ENCODE data around the gene PAF1. TPM values are rescaled to one million over a fixed set of nuclear protein-coding genes. Genes with fewer than 3 reads are reported as not detected.
A peak's percentile ranks its signal among the peaks of the same experiment; 100 is the strongest.

Gene PAF1
- total RNA-seq, 1 donor from 2014 or later = 57.3 TPM

DNA sequence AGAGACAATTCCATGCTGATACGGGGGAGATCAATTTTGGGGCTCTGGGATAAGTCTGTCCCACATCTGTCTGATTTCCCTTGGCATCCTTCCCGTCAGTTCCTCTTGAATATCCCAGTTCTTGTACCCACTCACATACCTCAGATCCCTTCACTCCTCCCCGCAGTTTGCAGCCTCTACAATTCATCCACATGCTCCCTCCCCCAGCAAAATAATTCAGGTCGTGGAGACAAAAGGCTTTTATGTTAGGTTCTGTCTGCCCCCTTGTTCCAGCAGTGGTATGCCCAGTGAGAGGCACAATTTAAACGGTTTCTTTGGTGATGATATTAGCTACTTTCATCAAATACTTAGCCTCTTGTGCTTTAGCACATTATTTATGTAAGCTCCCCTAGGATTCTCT lies 35.3 kb upstream of the PAF1 start:
- intact Hi-C loops (cut with micrococcal nuclease) = no loop called here
- H3K27ac Mint-ChIP-seq = no peak overlapping the region

DNA sequence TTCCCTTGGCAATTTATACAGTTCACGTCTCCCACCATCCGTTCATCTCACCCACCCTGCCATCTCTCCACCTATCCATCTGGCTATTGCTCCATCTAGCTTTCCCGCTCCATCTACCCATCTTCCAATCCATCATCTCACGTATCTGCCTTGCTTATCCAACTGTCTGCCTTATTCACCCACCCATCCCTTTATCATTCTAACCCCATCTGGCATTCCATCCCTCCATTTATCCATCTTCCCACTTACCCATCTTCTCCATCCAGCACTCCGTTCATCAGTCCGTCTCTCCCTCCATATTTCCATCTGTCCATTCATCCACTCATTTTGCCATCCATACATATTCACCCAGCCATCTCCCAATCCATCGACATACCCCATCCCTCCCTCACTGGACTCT lies 34.8 kb upstream of the PAF1 start:
- H3K4me1 Mint-ChIP-seq (ENCODE audit: low read depth) = peaks cover 6% of the 10 kb centered on the region
- no peak for DNase-seq (ENCODE audit: low spot score)
- no peak overlapping the region for H3K4me3 Mint-ChIP-seq
- H3K27ac Mint-ChIP-seq = no peak overlapping the region
- H3K36me3 Mint-ChIP-seq (ENCODE audit: low read depth) = peaks cover 18% of the 10 kb centered on the region
- H3K9me3 Mint-ChIP-seq = no peaks in the 10 kb centered on the region
- intact Hi-C loops (cut with micrococcal nuclease) = no loop called here
- no peaks in the 10 kb centered on the region for H3K27me3 Mint-ChIP-seq (ENCODE audit: insufficient read depth)

More for the DNA sequence above, 35.3 kb upstream of the PAF1 start:
- H3K27me3 Mint-ChIP-seq (ENCODE audit: insufficient read depth) = no peaks in the 10 kb centered on the region
- no peak overlapping the region for H3K4me3 Mint-ChIP-seq
- no peak for DNase-seq (ENCODE audit: low spot score)
- H3K4me1 Mint-ChIP-seq (ENCODE audit: low read depth) = peaks cover 10% of the 10 kb centered on the region
- no peaks in the 10 kb centered on the region for H3K9me3 Mint-ChIP-seq
- H3K36me3 Mint-ChIP-seq (ENCODE audit: low read depth) = peaks cover 20% of the 10 kb centered on the region

DNA sequence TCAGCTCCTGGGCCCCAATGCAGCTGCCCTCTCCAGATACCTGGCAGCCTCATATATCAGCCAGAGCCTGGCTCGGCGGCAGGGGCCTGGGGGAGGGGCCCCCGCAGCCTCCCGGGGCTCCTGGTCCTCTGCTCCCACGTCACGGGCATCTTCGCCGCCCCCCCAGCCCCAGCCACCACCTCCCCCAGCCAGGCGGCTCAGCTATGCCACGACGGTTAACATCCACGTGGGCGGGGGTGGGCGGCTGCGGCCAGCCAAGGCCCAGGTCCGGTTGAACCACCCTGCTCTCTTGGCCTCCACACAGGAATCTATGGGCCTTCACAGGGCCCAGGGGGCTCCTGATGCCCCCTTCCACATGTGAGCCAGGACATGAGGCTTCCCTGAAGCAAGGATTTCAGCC lies 34.0 kb upstream of the PAF1 start:
- Mint-ChIP-seq H3K27me3 (ENCODE audit: insufficient read depth) (no peaks in the 10 kb centered on the region), H3K9me3 (no peaks in the 10 kb centered on the region), H3K27ac (no peak overlapping the region), H3K4me1 (ENCODE audit: low read depth) (no peaks in the 10 kb centered on the region), H3K4me3 (no peak overlapping the region), H3K36me3 (ENCODE audit: low read depth) (peaks cover 16% of the 10 kb centered on the region)
- no peak for DNase-seq (ENCODE audit: low spot score)
- intact Hi-C loops (cut with micrococcal nuclease) = no loop called here

DNA sequence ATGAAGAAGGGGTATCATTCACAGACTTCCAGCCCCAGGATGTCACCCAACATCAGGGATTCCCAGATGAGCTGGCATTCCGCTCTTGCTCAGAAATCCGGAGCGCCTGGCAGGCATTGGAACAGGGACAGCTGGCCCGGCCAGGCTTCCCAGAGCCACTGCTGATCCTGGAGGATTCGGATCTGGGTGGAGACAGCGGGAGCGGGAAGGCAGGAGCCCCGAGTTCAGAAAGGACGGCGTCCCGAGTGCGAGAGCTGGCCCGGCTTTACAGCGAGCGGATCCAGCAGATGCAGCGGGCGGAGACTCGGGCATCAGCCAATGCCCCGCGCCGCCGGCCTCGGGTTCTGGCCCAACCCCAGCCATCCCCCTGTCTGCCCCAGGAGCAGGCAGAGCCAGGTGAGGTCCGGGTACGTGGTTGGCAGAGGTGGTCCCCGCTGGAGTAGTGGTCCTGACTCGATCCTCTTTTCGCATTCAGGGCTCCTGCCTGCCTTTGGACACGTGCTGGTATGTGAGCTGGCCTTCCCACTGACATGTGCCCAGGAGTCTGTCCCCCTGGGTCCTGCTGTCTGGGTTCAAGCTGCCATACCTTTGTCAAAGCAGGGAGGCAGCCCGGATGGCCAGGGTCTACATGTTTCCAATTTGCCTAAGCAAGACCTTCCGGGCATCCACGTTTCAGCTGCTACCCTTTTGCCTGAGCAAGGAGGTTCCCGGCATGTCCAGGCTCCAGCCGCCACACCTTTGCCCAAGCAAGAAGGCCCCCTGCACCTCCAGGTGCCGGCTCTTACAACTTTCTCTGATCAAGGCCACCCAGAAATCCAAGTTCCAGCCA lies 32.6 kb upstream of the PAF1 start:
- H3K36me3 Mint-ChIP-seq (ENCODE audit: low read depth) = peaks cover 16% of the 10 kb centered on the region
- H3K27ac Mint-ChIP-seq = no peak overlapping the region
- no peak for DNase-seq (ENCODE audit: low spot score)
- H3K9me3 Mint-ChIP-seq = no peaks in the 10 kb centered on the region
- no peaks in the 10 kb centered on the region for H3K4me1 Mint-ChIP-seq (ENCODE audit: low read depth)
- intact Hi-C loops (cut with micrococcal nuclease) = no loop called here
- no peaks in the 10 kb centered on the region for H3K27me3 Mint-ChIP-seq (ENCODE audit: insufficient read depth)
- no peak overlapping the region for H3K4me3 Mint-ChIP-seq

DNA sequence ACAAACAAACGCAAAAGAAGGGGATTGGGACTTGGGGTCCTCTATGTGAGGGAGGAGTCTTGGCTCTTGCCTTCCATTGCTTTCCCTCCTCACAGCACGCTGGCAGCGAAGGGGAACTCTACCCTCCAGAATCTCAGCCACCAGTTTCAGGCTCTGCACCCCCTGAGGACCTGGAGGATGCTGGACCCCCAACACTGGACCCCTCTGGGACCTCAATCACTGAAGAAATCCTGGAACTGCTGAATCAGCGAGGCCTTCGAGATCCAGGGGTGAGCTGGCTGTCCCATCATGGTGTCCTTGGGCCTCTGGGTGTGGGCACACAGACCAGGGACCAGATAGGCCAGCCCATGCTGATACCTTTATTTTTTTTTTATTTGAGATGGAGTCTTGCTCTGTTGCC lies 31.1 kb upstream of the PAF1 start:
- H3K4me3 Mint-ChIP-seq = no peak overlapping the region
- peaks cover 18% of the 10 kb centered on the region for H3K36me3 Mint-ChIP-seq (ENCODE audit: low read depth)
- H3K9me3 Mint-ChIP-seq = no peaks in the 10 kb centered on the region
- no peak overlapping the region for H3K27ac Mint-ChIP-seq
- no peak for DNase-seq (ENCODE audit: low spot score)
- H3K27me3 Mint-ChIP-seq (ENCODE audit: insufficient read depth) = no peaks in the 10 kb centered on the region
- intact Hi-C loops (cut with micrococcal nuclease) = no loop called here
- H3K4me1 Mint-ChIP-seq (ENCODE audit: low read depth) = no peaks in the 10 kb centered on the region

DNA sequence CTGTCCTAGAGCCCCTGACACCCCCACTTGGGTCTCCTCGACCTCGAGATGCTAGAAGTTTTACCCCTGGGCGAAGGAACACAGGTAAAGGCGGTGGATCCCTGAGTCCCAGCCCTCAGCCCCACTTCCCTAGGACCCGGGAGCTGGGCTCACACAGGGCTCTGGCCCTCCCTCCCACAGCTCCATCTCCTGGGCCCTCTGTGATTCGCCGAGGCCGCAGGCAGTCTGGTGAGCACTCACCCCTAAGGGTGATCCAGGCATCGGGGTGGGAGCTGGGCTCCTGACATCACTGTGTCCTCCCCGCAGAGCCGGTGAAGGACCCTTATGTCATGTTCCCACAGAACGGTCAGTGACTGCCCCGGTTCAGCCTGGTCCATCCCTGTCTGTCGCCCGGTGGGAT lies 29.9 kb upstream of the PAF1 start:
- H3K4me3 Mint-ChIP-seq = no peak overlapping the region
- peaks cover 13% of the 10 kb centered on the region for H3K36me3 Mint-ChIP-seq (ENCODE audit: low read depth)
- intact Hi-C loops (cut with micrococcal nuclease) = no loop called here

DNA sequence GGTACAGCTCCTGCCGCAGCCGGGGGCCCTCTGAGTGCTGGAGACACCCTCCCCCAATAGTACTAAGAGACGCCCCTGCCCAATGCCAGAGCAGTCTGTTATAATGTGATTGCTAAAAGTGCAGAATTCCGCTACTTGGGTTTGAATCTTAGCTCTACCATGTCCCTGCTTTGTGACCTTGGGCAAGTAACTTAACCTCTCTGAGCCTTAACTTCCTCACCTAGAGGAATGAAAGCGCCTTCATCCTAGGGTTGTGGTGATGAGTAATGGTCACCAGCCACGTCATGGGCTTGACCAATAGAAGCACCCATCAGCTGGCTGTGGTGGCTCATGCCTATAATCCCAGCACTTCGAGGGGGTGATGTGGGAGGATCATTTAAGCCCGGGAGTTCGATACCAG lies 28.1 kb upstream of the PAF1 start:
- Mint-ChIP-seq H3K9me3 (no peaks in the 10 kb centered on the region), H3K4me1 (ENCODE audit: low read depth) (peaks cover 7% of the 10 kb centered on the region), H3K36me3 (ENCODE audit: low read depth) (peaks cover 13% of the 10 kb centered on the region), H3K27me3 (ENCODE audit: insufficient read depth) (no peaks in the 10 kb centered on the region), H3K4me3 (peak overlapping the region; percentile 30), H3K27ac (no peak overlapping the region)
- intact Hi-C loops (cut with micrococcal nuclease) = no loop called here
- DNase-seq (ENCODE audit: low spot score) = no peak

More for the DNA sequence above, 29.9 kb upstream of the PAF1 start:
- no peak for DNase-seq (ENCODE audit: low spot score)
- no peak overlapping the region for H3K27ac Mint-ChIP-seq
- H3K4me1 Mint-ChIP-seq (ENCODE audit: low read depth) = no peaks in the 10 kb centered on the region
- no peaks in the 10 kb centered on the region for H3K9me3 Mint-ChIP-seq
- H3K27me3 Mint-ChIP-seq (ENCODE audit: insufficient read depth) = no peaks in the 10 kb centered on the region

DNA sequence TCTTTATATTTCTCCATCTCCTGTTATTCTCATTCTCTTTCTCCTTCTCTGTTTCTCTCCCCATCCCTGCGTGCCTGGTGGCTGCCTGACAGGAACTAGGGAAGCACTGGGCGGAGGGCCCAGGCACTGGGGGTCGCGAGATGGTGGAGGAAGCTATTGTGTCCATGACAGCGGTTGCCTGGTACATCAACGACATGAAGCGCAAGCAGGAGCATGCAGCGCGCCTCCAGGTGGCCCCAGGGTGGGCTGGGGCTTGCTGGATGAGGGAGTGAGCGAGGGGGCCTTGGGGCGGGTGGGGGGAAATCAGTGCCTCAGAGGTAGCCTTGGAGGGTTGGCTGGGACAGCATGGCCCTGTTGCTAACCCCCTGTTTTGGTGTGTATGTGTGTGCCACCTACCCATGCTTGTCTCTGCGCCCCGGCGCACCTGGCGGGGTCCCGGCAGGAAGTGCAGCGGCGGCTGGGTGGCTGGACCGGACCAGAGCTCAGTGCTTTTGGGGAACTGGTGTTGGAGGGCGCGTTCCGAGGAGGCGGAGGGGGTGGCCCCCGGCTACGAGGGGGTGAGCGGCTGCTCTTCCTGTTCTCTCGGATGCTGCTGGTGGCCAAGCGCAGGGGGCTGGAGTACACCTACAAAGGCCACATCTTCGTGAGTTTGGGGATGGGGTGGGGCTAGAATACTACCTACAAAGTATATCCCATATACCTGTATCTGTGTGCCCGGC lies 26.7 kb upstream of the PAF1 start:
- no peak overlapping the region for H3K27ac Mint-ChIP-seq
- intact Hi-C loops (cut with micrococcal nuclease) = no loop called here
- peaks cover 7% of the 10 kb centered on the region for H3K36me3 Mint-ChIP-seq (ENCODE audit: low read depth)
- peaks cover 12% of the 10 kb centered on the region for H3K4me1 Mint-ChIP-seq (ENCODE audit: low read depth)
- no peak for DNase-seq (ENCODE audit: low spot score)
- H3K27me3 Mint-ChIP-seq (ENCODE audit: insufficient read depth) = no peaks in the 10 kb centered on the region
- H3K9me3 Mint-ChIP-seq = no peaks in the 10 kb centered on the region
- no peak overlapping the region for H3K4me3 Mint-ChIP-seq

DNA sequence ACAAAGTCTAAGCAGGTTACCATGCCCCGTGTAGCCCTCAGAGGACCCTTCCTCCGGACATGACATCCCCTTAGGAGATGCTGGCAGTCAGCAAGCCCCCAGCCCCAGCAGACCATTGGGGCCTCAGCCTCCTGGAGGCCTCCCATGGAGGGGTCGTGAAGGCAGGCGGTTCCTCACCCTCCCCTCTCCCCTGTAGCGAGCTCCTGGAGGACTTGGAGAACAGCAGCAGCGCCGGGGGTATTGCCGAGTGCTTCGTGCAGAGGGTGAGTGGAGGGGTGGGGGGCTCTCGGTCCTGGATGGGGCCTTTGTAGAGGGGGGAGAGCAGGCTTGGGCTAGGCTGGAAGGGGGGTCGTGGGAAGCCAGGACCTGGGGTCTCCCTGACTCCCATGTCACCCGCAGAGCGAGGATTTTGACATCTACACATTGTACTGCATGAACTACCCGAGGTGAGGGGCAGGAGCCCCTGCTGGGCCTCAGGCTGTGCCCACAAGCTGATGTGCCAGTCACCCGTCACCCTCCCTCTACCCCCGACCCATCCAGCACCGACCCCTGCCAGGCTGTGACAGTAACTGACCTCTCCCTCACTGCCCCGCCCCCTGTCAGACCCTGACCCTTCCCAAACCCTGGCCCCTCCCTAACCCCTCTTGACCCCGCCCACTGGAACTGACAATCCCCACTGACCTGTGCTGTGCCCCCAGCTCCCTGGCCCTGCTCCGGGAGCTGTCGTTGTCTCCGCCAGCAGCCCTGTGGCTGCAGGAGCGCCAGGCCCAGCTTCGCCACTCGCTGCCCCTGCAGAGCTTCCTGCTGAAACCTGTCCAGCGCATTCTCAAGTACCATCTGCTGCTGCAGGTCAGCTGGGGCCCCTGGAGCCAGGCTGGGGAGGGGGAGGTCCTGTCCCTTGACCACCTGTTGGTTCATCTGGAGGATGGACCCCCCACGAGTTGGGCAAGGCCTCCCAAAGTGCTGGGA lies 25.5 kb upstream of the PAF1 start:
- no peak for DNase-seq (ENCODE audit: low spot score)
- Mint-ChIP-seq H3K36me3 (ENCODE audit: low read depth) (peaks cover 7% of the 10 kb centered on the region), H3K9me3 (no peaks in the 10 kb centered on the region), H3K27me3 (ENCODE audit: insufficient read depth) (no peaks in the 10 kb centered on the region), H3K4me3 (no peak overlapping the region), H3K4me1 (ENCODE audit: low read depth) (peaks cover 19% of the 10 kb centered on the region), H3K27ac (no peak overlapping the region)
- intact Hi-C loops (cut with micrococcal nuclease) = no loop called here

DNA sequence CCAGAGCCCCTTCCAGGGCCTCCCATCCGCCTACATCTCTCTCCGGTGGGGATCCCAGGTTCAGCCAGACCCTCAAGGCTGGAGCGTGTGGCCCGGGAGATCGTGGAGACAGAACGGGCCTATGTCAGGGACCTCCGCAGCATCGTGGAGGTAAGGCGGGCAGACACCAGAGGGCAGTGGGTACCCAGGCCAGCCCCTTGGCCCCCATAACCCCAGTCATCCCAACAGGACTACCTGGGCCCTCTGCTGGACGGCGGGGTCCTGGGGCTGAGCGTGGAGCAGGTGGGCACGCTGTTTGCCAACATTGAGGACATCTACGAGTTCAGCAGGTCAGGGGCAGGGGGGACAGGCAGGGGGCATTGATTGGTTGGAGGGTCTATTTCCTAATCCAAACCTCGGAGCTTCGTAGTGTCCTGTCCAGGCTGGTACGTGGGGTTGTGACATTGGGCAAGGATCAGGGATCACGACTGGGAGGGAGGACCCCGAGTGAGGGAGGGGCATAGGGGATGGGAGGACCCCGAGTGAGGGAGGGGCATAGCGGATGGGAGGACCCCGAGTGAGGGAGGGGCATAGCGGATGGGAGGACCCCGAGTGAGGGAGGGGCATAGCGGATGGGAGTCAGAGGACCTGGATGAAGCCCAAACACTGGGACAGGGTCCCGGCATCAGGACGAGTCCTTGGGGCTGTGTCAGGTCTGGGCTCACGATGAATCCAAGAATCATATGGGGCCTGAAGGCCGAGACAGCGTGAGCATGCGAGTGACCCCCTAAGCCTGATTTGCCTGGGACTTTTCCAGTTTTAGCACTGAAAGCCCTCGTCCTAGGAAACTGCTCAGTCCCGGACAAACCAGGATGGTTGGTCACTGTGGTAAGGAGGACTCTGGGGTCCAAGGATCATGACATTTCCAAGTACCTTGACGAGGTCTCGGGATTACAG lies 24.5 kb upstream of the PAF1 start:
- Mint-ChIP-seq H3K27ac (no peak overlapping the region), H3K27me3 (ENCODE audit: insufficient read depth) (no peaks in the 10 kb centered on the region), H3K4me1 (ENCODE audit: low read depth) (peaks cover 29% of the 10 kb centered on the region), H3K4me3 (peak overlapping the region; percentile 3), H3K9me3 (no peaks in the 10 kb centered on the region), H3K36me3 (ENCODE audit: low read depth) (peaks cover 7% of the 10 kb centered on the region)
- intact Hi-C loops (cut with micrococcal nuclease) = no loop called here
- no peak for DNase-seq (ENCODE audit: low spot score)

DNA sequence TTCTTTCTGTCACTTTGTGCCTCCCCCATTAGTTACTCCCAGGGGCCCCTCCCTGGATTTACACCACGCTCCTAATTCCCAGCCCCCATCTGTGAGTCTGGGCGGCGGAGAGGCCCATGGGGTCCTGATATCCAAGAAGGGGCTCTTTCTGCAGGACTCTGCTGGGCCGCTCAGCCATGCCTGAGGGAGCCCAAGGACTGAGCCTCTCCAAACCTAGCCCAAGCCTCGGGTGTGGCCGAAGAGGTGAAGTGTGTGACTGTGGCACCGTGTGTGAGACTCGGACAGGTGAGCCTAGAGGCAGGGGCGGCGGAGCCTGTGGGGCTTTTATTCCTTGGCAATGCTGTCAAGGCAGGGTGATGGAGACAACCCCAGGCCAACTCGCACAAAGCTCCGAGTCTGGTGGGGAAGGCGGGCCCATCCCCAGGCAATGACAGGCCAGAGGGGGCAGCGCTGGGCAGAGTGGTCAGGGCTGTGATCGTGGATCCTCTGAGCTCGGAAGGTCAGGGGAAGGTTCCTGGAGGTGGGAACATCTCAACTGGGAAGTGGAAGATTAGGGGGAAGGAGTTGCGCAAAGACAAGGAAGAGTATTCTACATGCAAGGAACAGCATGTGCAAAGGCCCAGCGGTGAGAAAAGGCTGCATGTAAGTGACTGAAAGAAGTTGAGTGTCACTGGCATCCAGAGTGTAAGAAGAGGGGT lies 23.2 kb upstream of the PAF1 start:
- no peak for DNase-seq (ENCODE audit: low spot score)
- H3K4me1 Mint-ChIP-seq (ENCODE audit: low read depth) = peaks cover 33% of the 10 kb centered on the region
- no peaks in the 10 kb centered on the region for H3K27me3 Mint-ChIP-seq (ENCODE audit: insufficient read depth)
- H3K27ac Mint-ChIP-seq = peak overlapping the region; percentile 69
- H3K36me3 Mint-ChIP-seq (ENCODE audit: low read depth) = peaks cover 7% of the 10 kb centered on the region
- H3K4me3 Mint-ChIP-seq = peak overlapping the region; percentile 92
- H3K9me3 Mint-ChIP-seq = no peaks in the 10 kb centered on the region
- intact Hi-C loops (cut with micrococcal nuclease) = loop anchor here (5.0 kb wide), 1 partner anchor 1848 kb away; the partner anchor contains the start of gene HNRNPUL1

Measured in activated T-helper 1 cell treated with anti-CD3 and anti-CD28 coated beads, Interleukin-12 subunit alpha, Interleukin-12 subunit beta, Interleukin-2, Interleukin-4 antibody, amounts not matched to agents 30 ng/mL and 10 ng/mL and 1 ng/mL, durations not matched to agents 14 hours and 24 hours and 36 hours (primary cell).